ENCODE data around the gene SLC2A4RG.

Gene SLC2A4RG

DNA sequence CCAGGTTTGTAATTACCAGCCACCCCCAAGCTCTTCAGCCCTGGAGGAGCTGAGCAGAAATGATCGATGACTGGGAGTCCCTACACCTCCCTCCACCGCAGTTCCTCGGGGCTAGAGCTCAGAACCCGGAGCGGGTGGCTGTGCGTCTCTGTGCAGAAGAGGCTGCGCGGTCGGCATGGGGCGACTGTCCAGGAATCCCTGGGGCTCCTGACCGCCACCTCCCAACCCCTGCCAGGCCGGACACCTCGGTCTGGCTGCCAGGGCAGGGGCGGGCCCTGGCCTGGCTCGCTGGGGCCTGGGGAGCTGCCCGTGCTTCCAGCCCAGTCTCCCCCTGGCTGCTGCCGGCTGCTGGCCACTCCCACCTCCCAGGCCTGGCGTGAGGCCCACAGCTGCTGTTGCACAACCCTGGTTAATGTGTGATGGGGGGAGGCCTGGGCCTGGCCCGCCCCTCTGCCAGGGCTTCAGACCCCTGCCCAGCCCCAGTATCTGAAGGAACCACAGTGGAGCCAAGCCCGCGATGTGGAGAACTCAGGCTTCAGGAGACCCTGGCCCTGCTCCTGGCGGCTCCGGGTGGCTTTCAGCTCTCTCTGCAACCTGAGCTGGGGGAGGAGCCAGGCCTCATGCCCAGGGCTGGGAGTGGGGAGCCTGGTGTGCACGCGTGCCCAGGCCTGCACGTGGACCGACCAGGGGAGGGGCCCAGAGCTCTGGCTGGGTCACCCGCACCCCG, 1.2 kb downstream of the SLC2A4RG start:
- peak; percentile 97 for DNase-seq (ENCODE audit: low spot score)

DNA sequence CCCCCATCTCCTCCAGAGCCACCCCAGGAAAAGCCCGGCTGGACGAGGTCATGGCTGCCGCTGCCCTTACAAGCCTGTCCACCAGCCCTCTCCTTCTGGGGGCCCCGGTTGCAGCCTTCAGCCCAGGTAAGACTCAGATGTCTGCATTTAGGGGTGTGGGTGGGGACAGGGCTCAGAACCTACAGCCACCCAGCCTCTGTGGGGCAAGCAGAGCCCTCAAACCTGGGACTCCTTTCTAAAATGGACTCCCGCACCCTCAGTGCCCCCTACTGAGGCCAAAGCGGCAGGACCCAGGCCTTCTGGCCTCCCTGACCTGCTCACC, 1.7 kb downstream of the SLC2A4RG start:
- no peak for DNase-seq (ENCODE audit: low spot score)

DNA sequence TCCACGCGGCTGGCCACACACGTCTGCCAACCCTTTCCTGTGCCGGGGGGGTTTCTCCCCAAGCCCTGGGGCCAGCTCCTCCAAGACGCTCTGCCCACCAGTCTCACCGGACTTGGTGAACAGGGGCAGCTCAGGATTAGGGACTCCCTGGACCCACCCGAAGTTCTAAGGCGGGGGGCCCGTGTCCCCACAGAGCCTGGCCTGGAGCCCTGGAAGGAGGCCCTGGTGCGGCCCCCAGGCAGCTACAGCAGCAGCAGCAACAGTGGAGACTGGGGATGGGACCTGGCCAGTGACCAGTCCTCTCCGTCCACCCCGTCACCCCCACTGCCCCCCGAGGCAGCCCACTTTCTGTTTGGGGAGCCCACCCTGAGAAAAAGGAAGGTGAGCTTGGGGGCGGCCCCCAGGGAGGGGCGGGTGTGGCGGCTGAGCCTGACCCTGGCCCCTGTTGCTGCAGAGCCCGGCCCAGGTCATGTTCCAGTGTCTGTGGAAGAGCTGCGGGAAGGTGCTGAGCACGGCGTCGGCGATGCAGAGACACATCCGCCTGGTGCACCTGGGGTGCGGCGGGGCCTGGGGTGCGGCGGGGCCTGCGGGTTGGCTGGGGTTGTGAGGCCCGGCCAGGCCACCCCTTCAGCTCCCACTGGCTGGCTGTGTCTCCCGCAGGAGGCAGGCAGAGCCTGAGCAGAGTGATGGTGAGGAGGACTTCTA, 2.3 kb downstream of the SLC2A4RG start:
- DNase-seq (ENCODE audit: low spot score), result no peak

DNA sequence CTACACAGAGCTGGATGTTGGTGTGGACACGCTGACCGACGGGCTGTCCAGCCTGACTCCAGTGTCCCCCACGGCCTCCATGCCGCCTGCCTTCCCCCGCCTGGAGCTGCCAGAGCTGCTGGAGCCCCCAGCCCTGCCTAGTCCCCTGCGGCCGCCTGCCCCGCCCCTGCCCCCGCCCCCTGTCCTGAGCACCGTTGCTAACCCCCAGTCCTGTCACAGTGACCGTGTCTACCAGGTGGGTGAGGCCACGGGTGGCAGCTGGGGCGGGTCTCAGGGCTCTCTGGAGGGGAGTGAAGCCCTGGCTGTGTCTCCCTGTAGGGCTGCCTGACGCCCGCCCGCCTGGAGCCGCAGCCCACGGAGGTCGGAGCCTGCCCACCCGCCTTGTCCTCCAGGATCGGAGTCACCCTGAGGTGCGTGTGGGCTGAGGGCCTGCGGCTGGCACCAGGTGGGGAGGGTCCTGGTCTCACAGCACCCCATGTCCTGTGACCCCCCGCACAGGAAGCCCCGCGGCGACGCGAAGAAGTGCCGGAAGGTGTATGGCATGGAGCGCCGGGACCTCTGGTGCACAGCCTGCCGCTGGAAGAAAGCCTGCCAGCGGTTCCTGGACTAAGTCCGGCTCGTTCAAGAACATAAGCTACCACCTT, 2.9 kb downstream of the SLC2A4RG start:
- DNase-seq (ENCODE audit: low spot score), result no peak

DNA sequence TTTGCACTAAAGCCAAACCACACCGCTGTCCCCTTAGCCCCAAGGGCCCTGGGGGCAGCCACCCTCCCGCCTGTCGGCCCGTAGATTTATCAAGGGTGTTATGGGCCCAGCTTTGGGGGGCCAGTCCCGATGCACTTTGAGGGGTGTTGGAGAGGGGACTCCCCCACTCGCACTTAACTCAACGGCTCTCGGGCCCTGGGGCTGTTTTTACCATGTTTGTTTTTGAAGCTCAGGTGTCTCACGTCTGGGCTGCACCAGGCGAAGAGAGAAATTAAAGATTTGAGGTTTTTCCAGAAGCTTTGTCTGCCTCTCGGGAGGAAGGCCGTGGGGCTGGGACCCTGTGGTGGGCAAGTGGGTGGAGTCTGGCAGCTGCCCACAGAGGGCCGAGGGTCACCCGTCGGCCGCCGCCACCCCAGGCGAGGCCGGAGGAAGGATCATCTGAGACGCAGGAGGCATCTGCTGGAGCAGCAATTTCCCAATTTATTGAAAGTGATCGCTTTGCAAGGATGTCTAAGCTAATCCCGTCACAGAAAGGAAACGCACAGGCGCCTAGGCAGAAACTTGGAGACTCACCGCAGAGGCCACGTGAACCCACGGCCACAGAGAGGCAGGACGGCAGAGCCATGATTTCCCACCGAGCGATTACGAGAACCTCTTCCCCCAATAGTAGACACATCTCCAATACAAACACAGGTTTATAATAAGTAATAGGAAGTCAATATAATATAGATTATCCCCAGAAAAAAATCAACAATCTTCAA, 3.8 kb downstream of the SLC2A4RG start:
- no peak for DNase-seq (ENCODE audit: low spot score)

DNA sequence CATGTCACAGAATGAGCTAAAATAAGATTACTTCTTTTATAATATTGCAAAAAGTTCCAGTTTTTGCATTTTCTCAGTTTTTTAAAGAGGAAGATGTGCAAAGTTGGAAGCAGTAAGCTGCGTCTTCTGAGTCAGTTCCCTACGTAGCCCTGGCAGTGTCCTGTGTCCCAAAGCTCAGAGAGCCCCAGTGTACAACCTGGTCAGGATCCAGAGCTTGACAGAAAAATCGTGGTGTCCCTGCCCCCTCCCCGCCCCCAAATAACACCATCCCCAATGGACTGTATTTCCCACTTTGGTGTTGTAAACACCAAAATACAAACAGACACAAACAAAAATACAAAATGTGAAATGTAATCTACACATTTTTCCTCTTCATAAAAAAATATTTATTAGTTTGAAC, 4.6 kb downstream of the SLC2A4RG start:
- DNase-seq (ENCODE audit: low spot score), result no peak

DNA sequence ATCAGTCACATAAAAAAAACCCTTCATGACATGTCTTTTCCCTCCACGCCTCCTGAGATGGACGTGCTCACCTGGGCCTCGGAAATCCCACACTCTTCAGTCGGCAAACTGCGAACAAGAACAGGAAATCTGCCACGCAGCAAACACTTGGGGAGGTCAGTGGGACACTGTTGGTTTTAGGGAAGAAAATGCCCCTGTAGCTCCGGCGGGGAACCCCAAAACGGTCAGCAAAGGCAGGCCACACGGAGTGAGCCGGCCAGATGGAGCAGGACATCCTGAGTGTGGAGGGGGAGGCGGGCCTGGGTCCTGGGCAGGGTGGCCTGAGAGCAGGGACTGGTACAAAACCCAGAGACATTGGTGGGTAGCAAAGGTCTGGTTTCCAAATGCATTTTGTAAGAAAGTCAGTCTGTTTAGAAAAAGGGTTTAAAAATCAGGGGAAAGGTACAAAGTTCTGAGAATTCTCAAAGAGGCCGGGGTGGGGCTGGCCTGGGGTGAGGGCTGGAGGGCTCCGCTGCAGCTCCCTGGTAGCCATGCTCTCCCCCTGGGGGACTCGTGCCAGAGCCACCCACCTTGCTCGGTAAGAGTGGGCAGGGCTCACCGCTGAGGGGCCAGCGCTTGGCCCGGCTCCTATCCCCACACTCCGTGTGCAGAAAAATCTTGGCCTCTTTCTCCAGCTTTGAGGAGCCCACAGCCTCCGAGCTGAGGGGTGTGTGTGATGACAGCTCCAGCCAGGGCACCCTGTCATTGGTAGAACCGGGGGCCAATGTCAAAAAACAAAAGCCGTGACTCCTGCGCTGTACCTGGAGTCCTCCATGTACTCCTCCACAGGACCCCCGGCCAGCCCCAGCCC, 5.2 kb downstream of the SLC2A4RG start:
- DNase-seq (ENCODE audit: low spot score), result no peak

DNA sequence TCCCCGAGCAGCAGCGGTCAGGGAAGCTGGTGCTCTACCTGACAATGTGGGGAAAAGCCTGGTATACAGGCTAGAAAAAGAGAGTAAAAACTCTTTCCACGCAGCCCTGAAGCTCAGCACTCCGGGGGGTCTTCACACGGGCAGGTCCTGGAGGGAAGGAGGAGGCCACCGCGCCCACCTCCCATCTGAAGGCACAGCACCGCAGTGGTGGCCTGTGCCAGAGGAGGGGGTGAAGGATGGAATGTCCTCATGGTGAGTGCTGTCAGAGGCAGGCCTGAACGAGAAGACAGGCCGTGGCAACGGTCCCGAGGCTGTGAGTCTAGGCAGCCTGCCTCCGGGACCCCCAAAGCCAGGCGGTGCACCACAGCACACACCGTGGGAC, 5.8 kb downstream of the SLC2A4RG start:
- DNase-seq (ENCODE audit: low spot score), result no peak

DNA sequence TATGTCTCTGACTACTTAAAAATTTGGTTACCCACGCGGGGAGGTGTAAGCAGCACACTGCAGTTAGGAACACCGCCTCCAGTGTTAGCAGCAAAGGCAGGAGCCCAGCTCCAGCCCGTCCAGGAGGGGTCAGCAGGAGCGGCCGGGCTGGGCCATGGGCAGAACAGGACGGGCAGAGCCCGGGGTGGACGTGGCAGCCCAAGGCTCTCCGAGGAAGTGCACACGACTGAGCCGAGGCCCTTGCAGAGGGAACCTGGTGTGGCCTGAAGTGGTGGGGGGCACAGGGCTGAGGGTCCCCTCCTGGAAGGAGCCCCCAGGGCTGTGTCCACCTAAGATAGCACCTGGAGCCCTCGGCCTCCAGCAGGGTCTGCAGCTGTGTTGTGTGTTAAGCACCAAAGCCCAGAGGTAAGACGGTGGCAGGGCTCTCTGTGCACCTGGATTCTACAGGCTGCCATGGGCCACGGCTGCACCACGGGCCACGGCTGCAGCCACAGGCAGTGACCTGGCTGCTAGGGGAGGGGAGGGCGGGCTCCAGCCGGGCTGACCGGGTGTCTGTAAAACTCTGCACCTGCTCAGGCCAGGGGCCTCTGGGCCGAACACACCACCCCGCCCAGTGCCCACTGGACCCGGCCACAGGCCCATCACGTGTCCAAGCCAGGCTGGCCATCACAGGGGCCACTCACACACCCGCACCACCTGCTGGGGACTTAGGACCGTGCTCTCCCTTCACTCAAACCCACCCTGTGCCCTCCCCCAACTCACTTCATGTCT, 6.6 kb downstream of the SLC2A4RG start:
- DNase-seq (ENCODE audit: low spot score), result no peak

DNA sequence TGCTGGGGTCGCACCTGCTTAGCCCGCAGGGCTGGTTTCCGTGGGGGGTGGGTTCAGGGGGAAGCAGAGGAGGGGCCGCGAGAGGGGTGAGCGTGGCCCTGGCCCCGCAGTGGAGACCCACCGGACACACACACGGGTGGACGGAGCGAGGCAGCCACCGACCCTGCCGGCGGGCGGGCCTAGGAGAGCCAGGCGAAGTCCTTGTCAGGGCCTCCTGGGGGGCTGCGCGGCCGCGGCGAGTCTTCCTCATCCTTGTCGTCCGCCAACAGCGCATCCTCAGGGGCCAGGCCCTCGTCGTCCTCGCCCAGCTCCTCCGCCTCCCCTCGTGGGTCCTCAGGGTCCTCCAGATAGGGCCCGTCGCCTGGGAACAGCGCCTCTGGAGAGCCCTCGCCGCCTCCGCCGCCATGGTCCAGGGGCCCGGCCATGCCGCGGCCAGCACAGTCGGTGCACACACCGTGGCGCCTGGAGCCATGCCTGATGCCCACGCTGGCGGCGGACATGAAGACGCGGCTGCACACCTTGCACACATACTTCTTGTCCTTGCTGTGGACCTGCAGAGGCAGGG, 7.3 kb downstream of the SLC2A4RG start:
- no peak for DNase-seq (ENCODE audit: low spot score)

DNA sequence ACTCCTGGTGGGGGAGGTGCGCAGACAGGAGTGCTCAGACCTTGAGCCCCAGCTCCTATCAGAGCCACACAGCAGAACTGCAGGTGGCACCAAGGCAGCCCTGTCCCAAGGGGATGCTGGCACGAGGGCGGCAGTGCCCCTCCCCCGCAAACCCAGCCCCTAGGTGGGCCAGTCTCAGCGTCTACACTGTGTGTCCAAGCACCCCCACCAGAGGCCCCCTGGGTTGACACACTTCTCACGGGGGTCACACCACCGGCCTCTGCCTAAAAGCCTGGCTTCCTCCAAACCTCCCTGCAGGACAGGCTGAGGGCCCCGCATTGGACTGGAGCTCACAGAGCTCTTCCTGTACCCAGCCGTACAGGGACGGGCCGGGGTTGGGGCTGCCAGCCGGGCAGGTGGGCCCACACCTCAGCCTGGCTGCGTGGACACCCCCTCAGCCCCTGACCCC, 8.1 kb downstream of the SLC2A4RG start:
- peak; percentile 14 for DNase-seq (ENCODE audit: low spot score)

DNA sequence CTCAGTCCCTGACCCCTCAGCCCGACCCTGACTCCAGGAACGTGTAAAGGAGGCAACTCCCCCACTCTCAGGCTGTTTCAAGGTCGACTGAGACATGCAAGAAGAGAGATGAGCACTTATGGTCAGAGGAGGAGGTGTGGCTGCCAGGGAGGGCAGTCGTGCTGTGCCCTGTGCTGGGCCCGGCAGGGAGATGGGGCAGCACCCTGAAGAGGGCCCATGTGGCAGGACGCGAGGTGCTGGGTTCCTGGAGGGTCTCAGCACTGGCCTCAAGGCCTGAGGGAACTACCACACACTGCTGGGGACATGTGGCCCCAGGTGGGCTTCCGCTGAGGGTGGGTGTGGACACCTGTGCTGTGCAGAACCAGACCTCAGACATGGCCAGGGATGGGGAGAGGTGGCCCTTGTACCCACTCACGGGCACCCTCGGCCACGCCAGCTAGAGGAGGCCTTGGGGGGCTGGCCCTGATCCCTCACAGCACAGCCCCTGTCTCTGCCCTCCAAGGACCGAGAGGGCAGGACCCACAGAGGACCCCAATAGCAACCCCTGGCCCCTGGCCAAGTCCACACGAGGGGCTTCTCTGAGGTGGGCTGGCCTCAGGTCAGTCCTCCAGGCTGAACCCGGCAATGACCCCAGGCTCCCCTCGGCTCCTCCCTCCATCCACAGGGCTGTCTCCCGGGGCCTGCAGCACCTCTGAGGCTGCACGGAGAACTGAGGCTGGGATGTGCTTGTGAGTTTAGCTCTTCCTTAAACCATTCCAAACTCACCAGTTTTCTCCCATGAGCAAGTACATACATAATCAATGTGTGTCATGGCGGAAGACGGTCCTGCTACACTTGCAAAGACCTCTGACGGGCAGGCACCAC, 8.7 kb downstream of the SLC2A4RG start:
- DNase-seq (ENCODE audit: low spot score), result peak; percentile 20

DNA sequence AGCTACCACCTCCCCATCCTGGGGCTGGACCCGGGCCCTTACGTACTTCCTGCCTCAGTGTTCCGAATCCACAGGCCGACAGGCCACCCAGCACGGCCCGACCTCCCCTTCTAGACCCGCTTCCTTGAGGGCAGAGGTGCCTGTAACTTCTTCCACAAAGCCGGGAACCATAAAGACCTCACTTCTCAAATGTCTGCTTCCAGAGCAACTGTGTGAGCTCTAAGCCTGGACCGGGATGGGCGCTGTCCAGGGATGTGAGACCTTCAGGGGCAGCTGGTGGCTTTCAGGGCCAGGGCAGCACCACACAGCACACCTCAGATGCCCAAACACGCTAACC, 9.3 kb downstream of the SLC2A4RG start:
- no peak for DNase-seq (ENCODE audit: low spot score)

DNA sequence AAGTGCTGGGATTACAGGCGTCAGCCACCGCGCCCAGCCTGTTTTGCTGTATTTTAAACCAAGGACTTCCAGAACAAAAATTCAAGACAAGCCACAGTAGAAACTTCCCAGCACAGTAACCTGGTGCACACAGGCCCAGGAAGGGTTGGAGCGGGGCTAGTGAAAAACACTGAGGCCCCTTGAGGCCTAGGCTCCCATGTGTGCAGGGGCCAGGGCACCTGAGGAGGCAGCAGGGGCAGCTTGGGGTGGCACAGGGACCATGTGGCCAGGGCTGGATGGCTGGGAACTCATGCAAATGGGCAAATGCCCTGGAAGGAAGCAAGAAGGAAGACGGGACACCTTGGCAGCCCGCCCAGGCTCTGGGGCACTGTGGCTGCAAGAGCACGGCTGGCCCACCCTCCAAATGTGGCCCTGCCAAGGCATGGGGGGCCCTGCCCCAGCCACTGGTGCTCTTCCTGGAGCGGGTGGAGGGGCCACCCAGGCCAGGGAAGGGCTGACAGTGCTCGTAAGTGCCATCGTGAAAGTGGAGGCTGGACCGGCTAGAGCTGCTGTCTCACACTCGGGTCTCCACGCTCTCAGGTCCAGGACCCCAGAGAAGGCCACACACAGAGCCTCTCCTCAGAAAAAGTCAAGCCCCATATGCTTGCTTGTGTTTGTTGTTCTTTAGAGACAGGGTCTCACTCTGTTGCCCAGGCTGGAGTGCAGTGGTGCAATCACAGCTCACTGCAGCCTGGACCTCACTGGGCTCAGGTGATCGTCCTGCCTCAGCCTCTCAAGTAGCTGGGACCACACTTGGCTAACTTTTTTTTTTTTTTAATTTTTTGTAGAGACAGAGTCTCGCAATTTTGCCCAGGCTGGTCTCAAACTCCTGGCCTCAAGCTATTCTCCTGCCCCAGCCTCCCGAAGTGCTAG, 10.3 kb downstream of the SLC2A4RG start:
- DNase-seq (ENCODE audit: low spot score), result no peak

DNA sequence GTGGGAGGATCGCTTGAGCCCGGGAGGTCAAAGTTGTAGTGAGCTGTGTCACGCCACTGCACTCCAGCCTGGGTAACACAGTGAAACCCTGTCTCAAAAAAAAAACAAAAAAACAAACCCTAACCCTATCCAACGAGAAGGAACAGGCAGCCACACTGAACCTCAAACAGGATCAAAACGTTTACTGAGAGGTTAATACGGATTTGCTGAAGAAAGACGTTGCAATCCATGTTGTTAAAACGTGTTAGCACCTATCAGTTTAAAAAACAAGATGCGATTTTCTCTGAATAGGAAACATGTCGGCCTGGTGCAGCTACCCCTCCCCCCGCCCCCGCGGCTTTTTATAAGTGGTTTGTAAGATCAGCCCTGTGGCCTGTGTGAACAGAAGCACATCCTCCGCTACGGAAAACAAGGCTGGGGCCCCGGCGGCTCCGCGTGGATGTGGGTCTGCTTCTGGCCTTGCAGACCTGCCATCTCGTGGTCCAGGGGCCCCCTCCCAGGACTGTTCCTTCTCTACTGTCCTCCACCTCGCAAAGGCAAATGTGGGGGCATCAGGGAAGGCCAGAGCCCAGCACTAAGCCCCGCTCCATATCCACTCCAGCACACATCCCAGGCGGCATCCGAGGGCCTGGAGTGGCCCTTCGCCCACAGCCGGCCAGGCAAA, 11.4 kb downstream of the SLC2A4RG start:
- DNase-seq (ENCODE audit: low spot score), result no peak

DNA sequence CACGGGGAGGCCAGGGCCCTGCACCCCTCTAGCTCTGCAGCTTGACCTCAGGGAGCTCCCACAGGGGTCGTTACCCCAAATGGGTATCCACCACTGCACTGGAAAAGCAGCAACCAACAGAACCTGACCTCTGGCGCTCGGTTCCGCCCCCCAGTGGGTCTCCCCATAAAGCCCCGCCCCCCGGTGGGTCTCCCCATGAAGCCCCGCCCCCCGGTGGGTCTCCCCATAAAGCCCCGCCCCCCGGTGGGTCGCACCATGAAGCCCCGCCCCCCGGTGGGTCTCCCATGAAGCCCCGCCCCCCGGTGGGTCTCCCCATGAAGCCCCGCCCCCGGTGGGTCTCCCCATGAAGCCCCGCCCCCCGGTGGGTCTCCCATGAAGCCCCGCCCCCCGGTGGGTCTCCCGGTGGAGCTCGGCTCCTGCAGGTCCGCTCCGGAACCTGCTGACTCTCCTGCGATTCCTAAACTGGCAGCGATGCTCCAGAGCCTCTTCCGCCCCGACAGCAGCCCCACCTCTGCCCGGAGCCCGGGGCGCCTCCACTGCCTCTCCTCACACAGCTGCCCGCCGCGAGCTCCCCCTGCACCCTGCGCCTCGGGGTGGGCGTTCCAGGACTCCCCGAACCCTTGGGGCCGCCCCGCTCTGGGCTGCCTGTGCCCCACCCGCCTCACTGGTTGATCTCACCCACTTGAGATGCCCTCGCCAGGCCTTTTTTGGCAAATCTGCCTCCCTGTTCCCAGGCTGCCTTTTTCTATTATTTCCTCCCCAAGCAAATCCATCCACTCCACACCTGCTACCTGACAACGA, 12.1 kb downstream of the SLC2A4RG start:
- DNase-seq (ENCODE audit: low spot score), result no peak

DNA sequence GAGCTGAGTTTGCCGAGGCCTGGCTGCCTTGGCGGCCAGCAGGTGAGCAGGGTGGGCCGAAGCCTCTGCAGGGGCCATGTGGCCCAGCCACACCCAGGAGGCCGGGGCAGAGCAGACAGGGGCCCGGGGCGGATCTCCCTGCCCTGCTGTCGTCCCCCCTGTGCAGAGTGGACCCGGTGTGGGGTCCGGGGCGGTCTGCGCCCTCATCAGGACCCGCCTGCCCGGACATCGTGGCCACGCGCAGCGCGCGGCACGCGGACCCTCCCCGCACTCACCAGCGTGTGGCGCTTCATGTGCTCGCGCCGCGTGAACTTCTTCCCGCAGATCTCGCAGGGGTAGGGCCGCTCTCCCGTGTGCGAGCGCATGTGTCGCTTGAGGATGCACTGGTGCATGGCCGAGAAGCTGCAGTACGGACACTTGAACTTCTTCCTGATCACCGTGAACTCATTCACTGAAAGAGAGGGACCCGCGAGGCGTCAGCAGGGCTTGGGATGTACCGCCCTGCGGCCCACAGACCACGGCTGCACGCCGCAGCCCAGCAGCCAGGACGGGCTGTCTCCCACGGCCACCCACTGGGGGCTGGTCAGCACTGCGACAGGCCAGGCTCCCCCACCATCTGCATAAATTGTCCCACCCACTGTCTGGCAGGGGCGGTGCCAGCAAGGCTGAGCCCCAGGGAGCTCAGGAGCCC, 13.0 kb downstream of the SLC2A4RG start:
- no peak for DNase-seq (ENCODE audit: low spot score)

Measured in AG20443 (cell line).